Astrocyte (in vitro differentiated cells and primary cell): Measurements from ENCODE around the gene ADAMTSL5. TPM values are rescaled to one million over a fixed set of nuclear protein-coding genes. Genes with fewer than 3 reads are reported as not detected.

Source experiments
- DNase-seq: peaks from one replicate; pipeline ENCODE4 v3.0.0-alpha.2; 2010; ENCODE audit warnings: low read depth
- FAIRE-seq: peaks from 2 replicates; lab custom pipeline; 2011; peaks lifted over from hg19 to GRCh38; lab: Jason Lieb, UNC
- H2AFZ ChIP-seq: 2 replicates; pipeline ENCODE4 v1.6.0; 2012; ENCODE audit warnings: low read depth, low read length, inconsistent platforms
- H3K27ac ChIP-seq: 2 replicates; pipeline ENCODE4 v1.5.1; 2011; ENCODE audit warnings: low read depth, low read length, inconsistent platforms
- H3K27me3 ChIP-seq: 2 replicates; pipeline ENCODE4 v1.6.0; 2011; ENCODE audit warnings: low read length, inconsistent platforms; ENCODE audit not compliant: insufficient read depth
- H3K36me3 ChIP-seq: 2 replicates; pipeline ENCODE4 v1.5.1; 2011; ENCODE audit warnings: low read length, inconsistent platforms; ENCODE audit not compliant: insufficient read depth
- H3K4me1 ChIP-seq: 2 replicates; pipeline ENCODE4 v1.5.1; 2011; ENCODE audit warnings: low read length, inconsistent platforms; ENCODE audit not compliant: insufficient read depth
- H3K4me2 ChIP-seq: 2 replicates; pipeline ENCODE4 v1.6.0; 2012; ENCODE audit warnings: low read length, inconsistent platforms
- H3K4me3 ChIP-seq: 2 replicates; pipeline ENCODE4 v1.5.1; 2011; ENCODE audit warnings: low read depth, mild to moderate bottlenecking, low read length, inconsistent platforms; ENCODE audit not compliant: insufficient read depth
- H3K79me2 ChIP-seq: 2 replicates; pipeline ENCODE4 v1.6.0; 2012; ENCODE audit warnings: mild to moderate bottlenecking, low read length, inconsistent platforms; ENCODE audit not compliant: insufficient read depth
- H3K9ac ChIP-seq: 2 replicates; pipeline ENCODE4 v1.6.0; 2012; ENCODE audit warnings: mild to moderate bottlenecking, low read length, inconsistent platforms
- H3K9me3 ChIP-seq: 2 replicates; pipeline ENCODE4 v1.5.1; 2012; ENCODE audit warnings: low read depth, mild to moderate bottlenecking, low read length, inconsistent platforms; ENCODE audit not compliant: insufficient read depth
- H4K20me1 ChIP-seq: 2 replicates; pipeline ENCODE4 v1.6.0; 2012; ENCODE audit warnings: low read length, inconsistent platforms; ENCODE audit not compliant: insufficient read depth
- H3K27ac Mint-ChIP-seq: one replicate; pipeline ENCODE4 v1.8.0; 2021; ENCODE audit warnings: mild to moderate bottlenecking, mixed read lengths; ENCODE audit not compliant: unreplicated experiment
- H3K27me3 Mint-ChIP-seq: one replicate; pipeline ENCODE4 v1.8.0; 2021; ENCODE audit warnings: low read depth, mixed read lengths; ENCODE audit not compliant: unreplicated experiment
- H3K36me3 Mint-ChIP-seq: one replicate; pipeline ENCODE4 v1.8.0; 2021; ENCODE audit warnings: low read depth, mixed read lengths; ENCODE audit not compliant: unreplicated experiment
- H3K4me1 Mint-ChIP-seq: one replicate; pipeline ENCODE4 v1.8.0; 2021; ENCODE audit warnings: low read depth, mixed read lengths; ENCODE audit not compliant: unreplicated experiment
- H3K4me3 Mint-ChIP-seq: one replicate; pipeline ENCODE4 v1.8.0; 2021; ENCODE audit warnings: mild to moderate bottlenecking, moderate library complexity, mixed read lengths; ENCODE audit not compliant: unreplicated experiment
- H3K9me3 Mint-ChIP-seq: one replicate; pipeline ENCODE4 v1.8.0; 2021; ENCODE audit warnings: mild to moderate bottlenecking, mixed read lengths; ENCODE audit not compliant: unreplicated experiment
- EZH2 ChIP-seq: IDR thresholded peaks from 2 replicates; pipeline ENCODE4 v1.6.1; 2012; ENCODE audit warnings: mild to moderate bottlenecking, low read length, inconsistent platforms; ENCODE audit not compliant: insufficient read depth
- total RNA-seq: library from RNA; stranded (reverse); gene quantifications from 2 replicates; pipeline ENCODE4 v1.2.1, GENCODE V29; 2021
- TF ChIP-seq, protein P1 (sequence below): IDR thresholded peaks from 2 replicates; pipeline ENCODE4 v1.5.1; 2011; ENCODE audit warnings: low read depth, mild to moderate bottlenecking, inconsistent platforms, low read length, moderate library complexity; ENCODE audit not compliant: insufficient read depth

The ADAMTSL5 gene
- total RNA-seq, 1 donor from 2014 or later = 5.5 TPM

DNA sequence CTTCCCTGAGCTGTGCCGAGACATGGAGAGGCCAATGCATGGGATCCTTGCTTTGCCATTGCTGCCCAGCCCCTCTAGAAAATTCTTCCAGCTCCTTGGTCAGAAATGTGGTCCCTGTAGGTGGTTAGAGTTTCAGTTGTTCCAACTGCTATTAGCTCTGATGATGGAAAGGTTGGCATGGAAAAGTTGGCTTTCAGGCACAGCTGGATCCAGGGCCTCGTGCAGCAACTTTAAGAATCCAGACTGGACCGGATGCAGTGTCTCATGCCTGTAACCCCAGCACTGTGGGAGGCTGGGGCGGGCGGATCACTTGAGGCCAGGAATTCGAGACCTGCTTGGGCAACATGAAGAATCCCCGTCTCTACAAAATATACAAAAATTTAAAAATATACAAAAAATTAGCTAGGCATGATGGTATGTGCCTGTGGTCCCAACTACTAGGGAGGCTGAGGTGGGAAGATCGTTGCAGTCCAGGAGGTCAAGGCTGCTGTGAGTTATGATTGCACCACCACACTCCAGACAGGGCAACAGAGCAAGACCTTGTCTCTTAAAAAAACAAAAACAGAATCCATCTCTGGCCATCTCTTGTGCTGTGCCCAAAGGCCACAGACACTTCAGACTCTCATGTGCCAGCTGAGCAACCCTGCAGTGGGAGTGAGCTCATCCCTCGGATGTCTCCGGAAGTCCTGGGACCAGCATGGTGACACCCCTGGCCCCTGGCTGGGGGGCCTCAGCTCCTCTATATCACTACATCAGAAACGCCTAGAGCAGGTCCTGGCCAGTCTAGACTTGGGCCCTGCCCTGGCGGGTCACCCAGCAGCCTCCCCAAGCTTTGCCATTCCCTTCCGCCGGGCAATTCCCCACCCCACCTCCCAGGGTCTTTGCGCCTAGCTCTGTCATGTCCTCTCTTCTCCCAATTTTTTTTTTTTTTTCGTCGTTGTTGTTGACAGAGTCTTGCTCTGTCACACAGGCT, 38.5 kb upstream of the ADAMTSL5 start:
- Histone ChIP-seq H4K20me1 (peaks cover 7% of the 10 kb centered on the region), H3K79me2 (peaks cover 4% of the 10 kb centered on the region), H3K9ac (no peak overlapping the region), H3K27ac (no peak overlapping the region), H2AFZ (no peak overlapping the region), H3K4me3 (no peak overlapping the region), H3K36me3 (no peaks in the 10 kb centered on the region), H3K27me3 (no peaks in the 10 kb centered on the region), H3K9me3 (no peaks in the 10 kb centered on the region), H3K4me2 (no peak overlapping the region), H3K4me1 (no peaks in the 10 kb centered on the region)
- TF ChIP-seq, protein P1, sequence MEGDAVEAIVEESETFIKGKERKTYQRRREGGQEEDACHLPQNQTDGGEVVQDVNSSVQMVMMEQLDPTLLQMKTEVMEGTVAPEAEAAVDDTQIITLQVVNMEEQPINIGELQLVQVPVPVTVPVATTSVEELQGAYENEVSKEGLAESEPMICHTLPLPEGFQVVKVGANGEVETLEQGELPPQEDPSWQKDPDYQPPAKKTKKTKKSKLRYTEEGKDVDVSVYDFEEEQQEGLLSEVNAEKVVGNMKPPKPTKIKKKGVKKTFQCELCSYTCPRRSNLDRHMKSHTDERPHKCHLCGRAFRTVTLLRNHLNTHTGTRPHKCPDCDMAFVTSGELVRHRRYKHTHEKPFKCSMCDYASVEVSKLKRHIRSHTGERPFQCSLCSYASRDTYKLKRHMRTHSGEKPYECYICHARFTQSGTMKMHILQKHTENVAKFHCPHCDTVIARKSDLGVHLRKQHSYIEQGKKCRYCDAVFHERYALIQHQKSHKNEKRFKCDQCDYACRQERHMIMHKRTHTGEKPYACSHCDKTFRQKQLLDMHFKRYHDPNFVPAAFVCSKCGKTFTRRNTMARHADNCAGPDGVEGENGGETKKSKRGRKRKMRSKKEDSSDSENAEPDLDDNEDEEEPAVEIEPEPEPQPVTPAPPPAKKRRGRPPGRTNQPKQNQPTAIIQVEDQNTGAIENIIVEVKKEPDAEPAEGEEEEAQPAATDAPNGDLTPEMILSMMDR = no peak
- no peak for TF ChIP-seq EZH2
- Mint-ChIP-seq H3K4me3 (no peak overlapping the region), H3K4me1 (no peaks in the 10 kb centered on the region), H3K9me3 (no peaks in the 10 kb centered on the region), H3K27ac (no peak overlapping the region), H3K27me3 (no peaks in the 10 kb centered on the region), H3K36me3 (no peaks in the 10 kb centered on the region)
- no peak for DNase-seq
- no peak for FAIRE-seq

DNA sequence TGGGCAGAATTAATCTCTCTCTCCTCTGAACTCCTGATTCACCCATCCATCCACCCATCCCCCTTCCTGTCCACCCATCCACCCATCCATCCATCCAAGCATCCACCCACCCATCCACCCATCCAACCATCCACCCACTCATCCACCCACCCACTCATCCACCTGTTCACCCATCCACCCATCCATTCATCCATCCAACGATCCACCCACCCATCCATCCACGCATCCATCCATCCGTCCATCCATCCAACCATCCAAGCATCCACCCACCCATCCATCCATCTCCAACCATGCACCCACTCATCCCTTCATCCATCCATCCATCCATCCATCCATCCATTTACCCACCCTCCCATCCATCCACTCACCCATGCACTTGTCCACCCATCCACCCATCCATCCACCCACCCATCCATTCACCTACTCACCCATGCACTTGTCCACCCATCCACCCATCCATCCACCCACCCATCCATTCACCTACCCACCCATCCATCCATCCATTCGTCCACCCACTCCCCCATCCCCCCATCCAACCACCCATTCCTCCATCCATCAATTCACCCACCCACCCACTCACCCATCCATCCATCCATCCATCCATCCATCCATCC, 36.6 kb upstream of the ADAMTSL5 start:
- H3K4me1 Mint-ChIP-seq = no peaks in the 10 kb centered on the region
- Histone ChIP-seq H3K4me1 (no peaks in the 10 kb centered on the region), H3K4me2 (no peak overlapping the region), H3K27me3 (no peaks in the 10 kb centered on the region), H4K20me1 (peaks cover 5% of the 10 kb centered on the region), H3K27ac (no peak overlapping the region), H3K36me3 (no peaks in the 10 kb centered on the region), H3K79me2 (no peaks in the 10 kb centered on the region), H3K4me3 (no peak overlapping the region), H2AFZ (no peak overlapping the region), H3K9me3 (no peaks in the 10 kb centered on the region), H3K9ac (no peak overlapping the region)
- no peak overlapping the region for H3K4me3 Mint-ChIP-seq
- FAIRE-seq = no peak
- H3K27ac Mint-ChIP-seq = no peak overlapping the region
- peaks cover 8% of the 10 kb centered on the region for H3K27me3 Mint-ChIP-seq
- H3K9me3 Mint-ChIP-seq = no peaks in the 10 kb centered on the region
- TF ChIP-seq EZH2 = no peak
- TF ChIP-seq, protein P1 = no peak
- H3K36me3 Mint-ChIP-seq = no peaks in the 10 kb centered on the region
- no peak for DNase-seq
